ENCODE results near the gene ABCA10. TPM values are rescaled to one million over a fixed set of nuclear protein-coding genes. Genes with fewer than 3 reads are reported as not detected.
"Not testable (repeated sequence)": the region's sequence is repeated elsewhere in the genome, so short reads cannot be mapped to it uniquely, and the experiment has no call there.

ABCA10 gene
- total and polyA plus RNA-seq, 5 donors from 2014 or later: 0.07 to 2.4 (median 0.11) TPM; not detected in 2

DNA sequence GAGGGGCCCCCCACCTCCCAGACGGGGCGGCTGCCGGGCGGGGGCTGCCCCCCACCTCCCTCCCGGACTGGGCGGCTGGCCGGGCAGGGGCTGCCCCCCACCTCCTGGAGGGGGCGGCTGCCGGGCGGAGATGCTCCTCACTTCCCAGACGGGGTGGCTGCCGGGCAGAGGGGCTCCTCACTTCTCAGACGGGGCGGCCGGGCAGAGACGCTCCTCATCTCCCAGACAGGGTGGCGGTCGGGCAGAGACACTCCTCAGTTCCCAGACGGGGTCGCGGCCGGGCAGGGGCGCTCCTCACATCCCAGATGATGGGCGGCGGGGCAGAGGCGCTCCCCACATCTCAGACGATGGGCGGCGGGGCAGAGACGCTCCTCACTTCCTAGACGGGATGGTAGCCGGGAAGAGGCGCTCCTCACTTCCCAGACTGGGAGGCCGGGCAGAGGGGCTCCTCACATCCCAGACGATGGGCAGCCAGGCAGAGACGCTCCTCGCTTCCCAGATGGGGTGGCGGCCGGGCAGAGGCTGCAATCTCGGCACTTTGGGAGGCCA is 32.4 kb downstream of the ABCA10 start:
- not testable (repeated sequence) for ATAC-seq (ENCODE audit: low read depth in 2 of 2); H3K27me3 Mint-ChIP-seq; H3K27ac Mint-ChIP-seq; H3K36me3 Mint-ChIP-seq; H3K4me1 Mint-ChIP-seq; H3K27ac ChIP-seq (ENCODE audit: insufficient read depth, low read length, poor library complexity, severe bottlenecking); H3K36me3 ChIP-seq (ENCODE audit: control insufficient read depth, insufficient read depth, low read length); H3K4me1 ChIP-seq (ENCODE audit: control insufficient read depth, insufficient read depth, low read length, poor library complexity, severe bottlenecking); H3K4me3 Mint-ChIP-seq; H3K4me3 ChIP-seq (ENCODE audit: low read depth, low read length); H3K27me3 ChIP-seq (ENCODE audit: control insufficient read depth, insufficient read depth, low read length); H3K9me3 Mint-ChIP-seq; DNase-seq; H3K9me3 ChIP-seq (ENCODE audit: control insufficient read depth in 2 of 2, low read length in 2 of 2)

DNA sequence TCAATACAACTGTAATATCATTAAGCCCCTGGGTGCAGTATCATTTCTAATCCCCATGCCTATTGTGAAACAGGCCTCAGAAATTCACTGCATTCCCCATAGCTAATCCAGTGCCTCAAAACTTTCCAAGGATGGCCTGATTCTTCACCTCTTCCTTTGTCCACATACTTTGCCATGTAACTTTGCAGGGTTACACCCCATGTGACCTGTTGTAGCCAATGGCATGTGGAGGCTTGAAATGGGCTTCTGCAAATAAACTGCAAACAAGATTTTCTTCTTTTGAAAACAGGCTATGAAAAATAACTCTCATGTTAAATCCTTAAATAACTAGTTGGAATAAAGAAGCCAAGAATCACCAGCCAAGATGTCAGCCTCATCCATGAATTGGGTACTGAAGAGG is 35.9 kb downstream of the ABCA10 start:
- H3K27me3 Mint-ChIP-seq: no peaks in the 10 kb centered on the region
- H3K4me3 Mint-ChIP-seq: no peak overlapping the region
- H3K27ac Mint-ChIP-seq: no peak overlapping the region
- H3K36me3 Mint-ChIP-seq: no peaks in the 10 kb centered on the region
- Histone ChIP-seq H3K27ac (ENCODE audit: insufficient read depth, low read length, poor library complexity, severe bottlenecking) (no peak overlapping the region), H3K27me3 (ENCODE audit: control insufficient read depth, insufficient read depth, low read length) (no peaks in the 10 kb centered on the region), H3K9me3 (ENCODE audit: control insufficient read depth in 2 of 2, low read length in 2 of 2) (no peaks in the 10 kb centered on the region), H3K36me3 (ENCODE audit: control insufficient read depth, insufficient read depth, low read length) (no peaks in the 10 kb centered on the region), H3K4me3 (ENCODE audit: low read depth, low read length) (no peak overlapping the region), H3K4me1 (ENCODE audit: control insufficient read depth, insufficient read depth, low read length, poor library complexity, severe bottlenecking) (no peaks in the 10 kb centered on the region)
- ATAC-seq (ENCODE audit: low read depth in 2 of 2) (no peak), DNase-seq (no peak)
- H3K4me1 Mint-ChIP-seq: peaks cover 0 to 5% (median 0%) of the 10 kb centered on the region in 4 donors
- H3K9me3 Mint-ChIP-seq: peaks cover 0 to 7% (median 0%) of the 10 kb centered on the region in 7 donors

DNA sequence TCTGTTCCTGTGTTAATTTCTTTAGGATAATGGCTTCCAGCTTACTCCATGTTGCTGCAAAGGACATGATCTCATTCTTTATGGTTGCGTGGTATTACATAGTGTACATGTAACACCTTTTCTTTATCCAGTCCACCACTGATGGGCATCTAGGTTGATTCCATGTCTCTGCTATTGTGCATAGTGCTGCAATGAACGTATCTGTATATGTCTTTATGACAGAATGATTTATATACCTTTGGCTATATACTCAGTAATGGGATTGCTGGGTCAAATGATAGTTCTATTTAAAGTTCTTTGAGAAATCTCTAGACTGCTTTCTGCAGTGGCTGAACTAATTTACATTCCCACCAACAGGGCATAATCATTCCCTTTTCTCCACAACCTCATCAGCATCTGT is 39.8 kb downstream of the ABCA10 start:
- H3K9me3 ChIP-seq (ENCODE audit: control insufficient read depth in 2 of 2, low read length in 2 of 2): no peaks in the 10 kb centered on the region
- no peaks in the 10 kb centered on the region for H3K27me3 Mint-ChIP-seq
- no peak overlapping the region for H3K4me3 ChIP-seq (ENCODE audit: low read depth, low read length)
- no peaks in the 10 kb centered on the region for H3K4me1 ChIP-seq (ENCODE audit: control insufficient read depth, insufficient read depth, low read length, poor library complexity, severe bottlenecking)
- ATAC-seq (ENCODE audit: low read depth in 2 of 2) (no peak), DNase-seq (no peak)
- H3K4me1 Mint-ChIP-seq: no peaks in the 10 kb centered on the region
- H3K4me3 Mint-ChIP-seq: no peak overlapping the region
- H3K27ac Mint-ChIP-seq: no peak overlapping the region
- no peaks in the 10 kb centered on the region for H3K27me3 ChIP-seq (ENCODE audit: control insufficient read depth, insufficient read depth, low read length)
- H3K36me3 Mint-ChIP-seq: peaks cover 3% of the 10 kb centered on the region
- no peaks in the 10 kb centered on the region for H3K36me3 ChIP-seq (ENCODE audit: control insufficient read depth, insufficient read depth, low read length)
- no peak overlapping the region for H3K27ac ChIP-seq (ENCODE audit: insufficient read depth, low read length, poor library complexity, severe bottlenecking)
- H3K9me3 Mint-ChIP-seq: no peaks in the 10 kb centered on the region

GRCh38 chr17:69188064-69188463 is 40.6 kb downstream of the ABCA10 start:
- DNase-seq (no peak), ATAC-seq (ENCODE audit: low read depth in 2 of 2) (no peak)
- Histone ChIP-seq H3K27ac (ENCODE audit: insufficient read depth, low read length, poor library complexity, severe bottlenecking) (no peak overlapping the region), H3K9me3 (ENCODE audit: control insufficient read depth in 2 of 2, low read length in 2 of 2) (no peaks in the 10 kb centered on the region), H3K4me1 (ENCODE audit: control insufficient read depth, insufficient read depth, low read length, poor library complexity, severe bottlenecking) (no peaks in the 10 kb centered on the region), H3K36me3 (ENCODE audit: control insufficient read depth, insufficient read depth, low read length) (no peaks in the 10 kb centered on the region), H3K4me3 (ENCODE audit: low read depth, low read length) (no peak overlapping the region), H3K27me3 (ENCODE audit: control insufficient read depth, insufficient read depth, low read length) (no peaks in the 10 kb centered on the region)
- Mint-ChIP-seq H3K4me1 (no peaks in the 10 kb centered on the region), H3K36me3 (peaks cover 3% of the 10 kb centered on the region), H3K9me3 (no peaks in the 10 kb centered on the region), H3K27me3 (no peaks in the 10 kb centered on the region), H3K27ac (no peak overlapping the region), H3K4me3 (no peak overlapping the region)

GRCh38 chr17:69187294-69187693 is 41.3 kb downstream of the ABCA10 start:
- Mint-ChIP-seq H3K36me3 (peaks cover 3% of the 10 kb centered on the region), H3K27ac (no peak overlapping the region), H3K4me3 (no peak overlapping the region), H3K27me3 (no peaks in the 10 kb centered on the region), H3K4me1 (no peaks in the 10 kb centered on the region), H3K9me3 (no peaks in the 10 kb centered on the region)
- no peaks in the 10 kb centered on the region for H3K27me3 ChIP-seq (ENCODE audit: control insufficient read depth, insufficient read depth, low read length)
- no peaks in the 10 kb centered on the region for H3K36me3 ChIP-seq (ENCODE audit: control insufficient read depth, insufficient read depth, low read length)
- H3K4me1 ChIP-seq (ENCODE audit: control insufficient read depth, insufficient read depth, low read length, poor library complexity, severe bottlenecking): no peaks in the 10 kb centered on the region
- DNase-seq (no peak), ATAC-seq (ENCODE audit: low read depth in 2 of 2) (no peak)
- no peak overlapping the region for H3K4me3 ChIP-seq (ENCODE audit: low read depth, low read length)
- H3K27ac ChIP-seq (ENCODE audit: insufficient read depth, low read length, poor library complexity, severe bottlenecking): no peak overlapping the region
- H3K9me3 ChIP-seq (ENCODE audit: control insufficient read depth in 2 of 2, low read length in 2 of 2): no peaks in the 10 kb centered on the region

GRCh38 chr17:69179227-69179952 is 49.2 kb downstream of the ABCA10 start:
- no peaks in the 10 kb centered on the region for H3K27me3 ChIP-seq (ENCODE audit: control insufficient read depth, insufficient read depth, low read length)
- ATAC-seq (ENCODE audit: low read depth in 2 of 2) (no peak), DNase-seq (no peak)
- Mint-ChIP-seq H3K4me3 (no peak overlapping the region), H3K27ac (no peak overlapping the region), H3K36me3 (peaks cover 1% of the 10 kb centered on the region), H3K27me3 (no peaks in the 10 kb centered on the region), H3K4me1 (no peaks in the 10 kb centered on the region), H3K9me3 (no peaks in the 10 kb centered on the region)
- no peak overlapping the region for H3K27ac ChIP-seq (ENCODE audit: insufficient read depth, low read length, poor library complexity, severe bottlenecking)
- H3K36me3 ChIP-seq (ENCODE audit: control insufficient read depth, insufficient read depth, low read length): no peaks in the 10 kb centered on the region
- H3K4me1 ChIP-seq (ENCODE audit: control insufficient read depth, insufficient read depth, low read length, poor library complexity, severe bottlenecking): no peaks in the 10 kb centered on the region
- no peak overlapping the region for H3K4me3 ChIP-seq (ENCODE audit: low read depth, low read length)
- no peaks in the 10 kb centered on the region for H3K9me3 ChIP-seq (ENCODE audit: control insufficient read depth in 2 of 2, low read length in 2 of 2)

DNA sequence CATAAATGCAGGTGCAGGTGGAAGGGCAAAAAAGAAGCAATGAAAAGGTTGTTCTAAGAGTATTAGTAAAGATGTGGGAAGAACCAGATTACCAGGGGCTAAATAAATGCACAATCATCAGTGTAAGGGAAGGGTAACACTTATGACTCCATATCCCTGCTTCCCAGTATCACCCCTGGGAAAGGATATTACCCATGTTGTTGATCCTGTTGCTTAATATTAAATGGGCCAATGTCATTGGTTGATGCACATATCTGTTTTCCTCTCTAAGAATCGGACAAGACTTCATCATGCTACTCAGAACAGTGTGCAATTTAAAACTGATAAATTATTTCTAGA is 52.2 kb downstream of the ABCA10 start:
- Mint-ChIP-seq H3K27me3 (no peaks in the 10 kb centered on the region), H3K36me3 (no peaks in the 10 kb centered on the region), H3K4me3 (no peak overlapping the region), H3K4me1 (no peaks in the 10 kb centered on the region), H3K9me3 (no peaks in the 10 kb centered on the region), H3K27ac (no peak overlapping the region)
- no peaks in the 10 kb centered on the region for H3K36me3 ChIP-seq (ENCODE audit: control insufficient read depth, insufficient read depth, low read length)
- DNase-seq (no peak), ATAC-seq (ENCODE audit: low read depth in 2 of 2) (no peak)
- H3K27me3 ChIP-seq (ENCODE audit: control insufficient read depth, insufficient read depth, low read length): no peaks in the 10 kb centered on the region
- H3K9me3 ChIP-seq (ENCODE audit: control insufficient read depth in 2 of 2, low read length in 2 of 2): no peaks in the 10 kb centered on the region
- no peak overlapping the region for H3K27ac ChIP-seq (ENCODE audit: insufficient read depth, low read length, poor library complexity, severe bottlenecking)
- no peak overlapping the region for H3K4me3 ChIP-seq (ENCODE audit: low read depth, low read length)
- no peaks in the 10 kb centered on the region for H3K4me1 ChIP-seq (ENCODE audit: control insufficient read depth, insufficient read depth, low read length, poor library complexity, severe bottlenecking)

Data from CD4-positive, CD25-positive, alpha-beta regulatory T cell (primary cell).